ENCODE results near the gene GRAP2. TPM values are rescaled to one million over a fixed set of nuclear protein-coding genes. Genes with fewer than 3 reads are reported as not detected.

Gene GRAP2
- total and polyA plus RNA-seq, 2 experiments from 2014 or later = 0.42 TPM; not detected in 1

DNA sequence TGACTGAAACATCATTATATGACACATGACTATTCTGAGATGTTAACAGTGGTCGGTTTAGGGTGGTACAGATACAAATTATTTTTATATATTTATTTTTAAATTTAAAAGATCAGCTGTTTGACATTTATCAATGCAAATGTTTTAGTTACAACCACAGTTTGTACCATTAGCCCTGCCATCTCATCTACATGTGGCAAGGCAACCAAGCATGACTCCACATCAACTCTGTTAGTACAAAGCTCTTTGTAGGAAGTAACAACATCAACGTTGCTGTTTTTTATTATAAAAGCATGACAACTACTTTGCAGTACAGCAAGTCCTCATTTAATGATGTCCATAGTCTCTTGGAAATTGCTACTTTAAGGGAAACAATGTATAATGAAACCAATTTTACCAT, 48.1 kb upstream of the GRAP2 start:
- H3K9me2 ChIP-seq (ENCODE audit: insufficient read depth) = no peaks in the 10 kb centered on the region
- DNase-seq (ENCODE audit: low spot score) (no peak), ATAC-seq (no peak)
- no peak overlapping the region for H3K4me2 ChIP-seq
- Mint-ChIP-seq H3K27me3 (ENCODE audit: insufficient read depth, low read depth, poor library complexity) (no peaks in the 10 kb centered on the region), H3K27ac (no peak overlapping the region), H3K36me3 (ENCODE audit: low read depth) (no peaks in the 10 kb centered on the region), H3K4me3 (no peak overlapping the region), H3K4me1 (no peaks in the 10 kb centered on the region), H3K9me3 (no peaks in the 10 kb centered on the region)
- H4K20me1 ChIP-seq (replicated peaks; ENCODE audit: insufficient read depth) = no peaks in the 10 kb centered on the region
- H3K79me2 ChIP-seq (replicated peaks; ENCODE audit: insufficient read depth) = no peaks in the 10 kb centered on the region
- TF ChIP-seq, protein P1, sequence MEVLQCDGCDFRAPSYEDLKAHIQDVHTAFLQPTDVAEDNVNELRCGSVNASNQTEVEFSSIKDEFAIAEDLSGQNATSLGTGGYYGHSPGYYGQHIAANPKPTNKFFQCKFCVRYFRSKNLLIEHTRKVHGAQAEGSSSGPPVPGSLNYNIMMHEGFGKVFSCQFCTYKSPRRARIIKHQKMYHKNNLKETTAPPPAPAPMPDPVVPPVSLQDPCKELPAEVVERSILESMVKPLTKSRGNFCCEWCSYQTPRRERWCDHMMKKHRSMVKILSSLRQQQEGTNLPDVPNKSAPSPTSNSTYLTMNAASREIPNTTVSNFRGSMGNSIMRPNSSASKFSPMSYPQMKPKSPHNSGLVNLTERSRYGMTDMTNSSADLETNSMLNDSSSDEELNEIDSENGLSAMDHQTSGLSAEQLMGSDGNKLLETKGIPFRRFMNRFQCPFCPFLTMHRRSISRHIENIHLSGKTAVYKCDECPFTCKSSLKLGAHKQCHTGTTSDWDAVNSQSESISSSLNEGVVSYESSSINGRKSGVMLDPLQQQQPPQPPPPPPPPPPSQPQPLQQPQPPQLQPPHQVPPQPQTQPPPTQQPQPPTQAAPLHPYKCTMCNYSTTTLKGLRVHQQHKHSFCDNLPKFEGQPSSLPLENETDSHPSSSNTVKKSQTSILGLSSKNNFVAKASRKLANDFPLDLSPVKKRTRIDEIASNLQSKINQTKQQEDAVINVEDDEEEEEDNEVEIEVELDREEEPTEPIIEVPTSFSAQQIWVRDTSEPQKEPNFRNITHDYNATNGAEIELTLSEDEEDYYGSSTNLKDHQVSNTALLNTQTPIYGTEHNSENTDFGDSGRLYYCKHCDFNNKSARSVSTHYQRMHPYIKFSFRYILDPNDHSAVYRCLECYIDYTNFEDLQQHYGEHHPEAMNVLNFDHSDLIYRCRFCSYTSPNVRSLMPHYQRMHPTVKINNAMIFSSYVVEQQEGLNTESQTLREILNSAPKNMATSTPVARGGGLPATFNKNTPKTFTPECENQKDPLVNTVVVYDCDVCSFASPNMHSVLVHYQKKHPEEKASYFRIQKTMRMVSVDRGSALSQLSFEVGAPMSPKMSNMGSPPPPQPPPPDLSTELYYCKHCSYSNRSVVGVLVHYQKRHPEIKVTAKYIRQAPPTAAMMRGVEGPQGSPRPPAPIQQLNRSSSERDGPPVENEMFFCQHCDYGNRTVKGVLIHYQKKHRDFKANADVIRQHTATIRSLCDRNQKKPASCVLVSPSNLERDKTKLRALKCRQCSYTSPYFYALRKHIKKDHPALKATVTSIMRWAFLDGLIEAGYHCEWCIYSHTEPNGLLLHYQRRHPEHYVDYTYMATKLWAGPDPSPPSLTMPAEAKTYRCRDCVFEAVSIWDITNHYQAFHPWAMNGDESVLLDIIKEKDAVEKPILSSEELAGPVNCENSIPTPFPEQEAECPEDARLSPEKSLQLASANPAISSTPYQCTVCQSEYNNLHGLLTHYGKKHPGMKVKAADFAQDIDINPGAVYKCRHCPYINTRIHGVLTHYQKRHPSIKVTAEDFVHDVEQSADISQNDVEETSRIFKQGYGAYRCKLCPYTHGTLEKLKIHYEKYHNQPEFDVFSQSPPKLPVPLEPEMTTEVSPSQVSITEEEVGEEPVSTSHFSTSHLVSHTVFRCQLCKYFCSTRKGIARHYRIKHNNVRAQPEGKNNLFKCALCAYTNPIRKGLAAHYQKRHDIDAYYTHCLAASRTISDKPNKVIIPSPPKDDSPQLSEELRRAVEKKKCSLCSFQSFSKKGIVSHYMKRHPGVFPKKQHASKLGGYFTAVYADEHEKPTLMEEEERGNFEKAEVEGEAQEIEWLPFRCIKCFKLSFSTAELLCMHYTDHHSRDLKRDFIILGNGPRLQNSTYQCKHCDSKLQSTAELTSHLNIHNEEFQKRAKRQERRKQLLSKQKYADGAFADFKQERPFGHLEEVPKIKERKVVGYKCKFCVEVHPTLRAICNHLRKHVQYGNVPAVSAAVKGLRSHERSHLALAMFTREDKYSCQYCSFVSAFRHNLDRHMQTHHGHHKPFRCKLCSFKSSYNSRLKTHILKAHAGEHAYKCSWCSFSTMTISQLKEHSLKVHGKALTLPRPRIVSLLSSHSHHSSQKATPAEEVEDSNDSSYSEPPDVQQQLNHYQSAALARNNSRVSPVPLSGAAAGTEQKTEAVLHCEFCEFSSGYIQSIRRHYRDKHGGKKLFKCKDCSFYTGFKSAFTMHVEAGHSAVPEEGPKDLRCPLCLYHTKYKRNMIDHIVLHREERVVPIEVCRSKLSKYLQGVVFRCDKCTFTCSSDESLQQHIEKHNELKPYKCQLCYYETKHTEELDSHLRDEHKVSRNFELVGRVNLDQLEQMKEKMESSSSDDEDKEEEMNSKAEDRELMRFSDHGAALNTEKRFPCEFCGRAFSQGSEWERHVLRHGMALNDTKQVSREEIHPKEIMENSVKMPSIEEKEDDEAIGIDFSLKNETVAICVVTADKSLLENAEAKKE (CRISPR knock-in tag; IDR thresholded peaks at IDR 0.05) = no peak
- no peak for TF ChIP-seq EZH2 (IDR thresholded peaks at IDR 0.05; ENCODE audit: low read depth, unreplicated experiment)
- TF ChIP-seq, protein P2, sequence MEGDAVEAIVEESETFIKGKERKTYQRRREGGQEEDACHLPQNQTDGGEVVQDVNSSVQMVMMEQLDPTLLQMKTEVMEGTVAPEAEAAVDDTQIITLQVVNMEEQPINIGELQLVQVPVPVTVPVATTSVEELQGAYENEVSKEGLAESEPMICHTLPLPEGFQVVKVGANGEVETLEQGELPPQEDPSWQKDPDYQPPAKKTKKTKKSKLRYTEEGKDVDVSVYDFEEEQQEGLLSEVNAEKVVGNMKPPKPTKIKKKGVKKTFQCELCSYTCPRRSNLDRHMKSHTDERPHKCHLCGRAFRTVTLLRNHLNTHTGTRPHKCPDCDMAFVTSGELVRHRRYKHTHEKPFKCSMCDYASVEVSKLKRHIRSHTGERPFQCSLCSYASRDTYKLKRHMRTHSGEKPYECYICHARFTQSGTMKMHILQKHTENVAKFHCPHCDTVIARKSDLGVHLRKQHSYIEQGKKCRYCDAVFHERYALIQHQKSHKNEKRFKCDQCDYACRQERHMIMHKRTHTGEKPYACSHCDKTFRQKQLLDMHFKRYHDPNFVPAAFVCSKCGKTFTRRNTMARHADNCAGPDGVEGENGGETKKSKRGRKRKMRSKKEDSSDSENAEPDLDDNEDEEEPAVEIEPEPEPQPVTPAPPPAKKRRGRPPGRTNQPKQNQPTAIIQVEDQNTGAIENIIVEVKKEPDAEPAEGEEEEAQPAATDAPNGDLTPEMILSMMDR (conservative IDR thresholded peaks at IDR 0.05; ENCODE audit: low read depth in 2 of 2) = no peak
- H3K27me3 ChIP-seq (ENCODE audit: insufficient read depth) = no peaks in the 10 kb centered on the region
- no peaks in the 10 kb centered on the region for H3K36me3 ChIP-seq (ENCODE audit: insufficient read depth)
- no peak overlapping the region for H3K4me3 ChIP-seq
- no peak overlapping the region for H2AFZ ChIP-seq
- no peaks in the 10 kb centered on the region for H3F3A ChIP-seq (replicated peaks; ENCODE audit: low read depth)
- no peak overlapping the region for H3K27ac ChIP-seq (ENCODE audit: low read depth)
- H3K4me1 ChIP-seq (ENCODE audit: insufficient read depth) = no peaks in the 10 kb centered on the region

GRCh38 chr22:39856588-39856987, 44.3 kb upstream of the GRAP2 start:
- Histone ChIP-seq H2AFZ (no peak overlapping the region), H3F3A (replicated peaks; ENCODE audit: low read depth) (no peaks in the 10 kb centered on the region), H3K79me2 (replicated peaks; ENCODE audit: insufficient read depth) (no peaks in the 10 kb centered on the region), H3K27me3 (ENCODE audit: insufficient read depth) (no peaks in the 10 kb centered on the region), H3K4me1 (ENCODE audit: insufficient read depth) (no peaks in the 10 kb centered on the region), H3K9me2 (ENCODE audit: insufficient read depth) (no peaks in the 10 kb centered on the region), H4K20me1 (replicated peaks; ENCODE audit: insufficient read depth) (no peaks in the 10 kb centered on the region), H3K36me3 (ENCODE audit: insufficient read depth) (no peaks in the 10 kb centered on the region), H3K4me3 (no peak overlapping the region), H3K27ac (ENCODE audit: low read depth) (no peak overlapping the region), H3K4me2 (no peak overlapping the region)
- no peak overlapping the region for H3K4me3 Mint-ChIP-seq
- no peak for TF ChIP-seq ZNF114 (CRISPR knock-in tag; IDR thresholded peaks at IDR 0.05)
- TF ChIP-seq ETS1 (IDR thresholded peaks at IDR 0.05) = no peak
- TF ChIP-seq REST (IDR thresholded peaks at IDR 0.05; ENCODE audit: unreplicated experiment) = no peak
- no peaks in the 10 kb centered on the region for H3K4me1 Mint-ChIP-seq
- H3K36me3 Mint-ChIP-seq (ENCODE audit: low read depth) = no peaks in the 10 kb centered on the region
- no peaks in the 10 kb centered on the region for H3K27me3 Mint-ChIP-seq (ENCODE audit: insufficient read depth, low read depth, poor library complexity)
- H3K27ac Mint-ChIP-seq = no peak overlapping the region
- DNase-seq (ENCODE audit: low spot score) (no peak), ATAC-seq (no peak)
- H3K9me3 Mint-ChIP-seq = no peaks in the 10 kb centered on the region
